NCI-H2029 treated with DMSO at 0.1 percent for 48 hours (cell line): ENCODE measurements around the gene MEIOSIN.

Experiments used
- DNase-seq: peaks from one replicate; lab custom pipeline; 2025; lab: John Stamatoyannopoulos, UW

Gene MEIOSIN

GRCh38 chr19:45765702-45766295 lies 32.6 kb downstream of the MEIOSIN start:
- no peak for DNase-seq

- no peak for DNase-seq
Observed at GRCh38 chr19:45766296-45766868, 33.1 kb downstream of the MEIOSIN start.

- DNase-seq, result no peak
Observed at GRCh38 chr19:45766869-45767346, 33.7 kb downstream of the MEIOSIN start.

- DNase-seq, result peak; percentile 9
Observed at GRCh38 chr19:45767410-45767880, 34.2 kb downstream of the MEIOSIN start.

GRCh38 chr19:45767881-45768654 lies 34.8 kb downstream of the MEIOSIN start:
- no peak for DNase-seq

- DNase-seq, result no peak
Observed at GRCh38 chr19:45768655-45768983, 35.4 kb downstream of the MEIOSIN start.

GRCh38 chr19:45768984-45769782 lies 35.9 kb downstream of the MEIOSIN start, which contains the start of gene SIX5:
SIX5 (minus strand) TSS chr19:45769252; CDS start chr19:45768844, 408 bp downstream.
- DNase-seq, result peak; percentile 80

GRCh38 chr19:45769821-45770191 lies 36.6 kb downstream of the MEIOSIN start:
- no peak for DNase-seq

GRCh38 chr19:45770192-45771101 lies 37.2 kb downstream of the MEIOSIN start:
- DNase-seq, result peak; percentile 95

- DNase-seq, result no peak
Observed at GRCh38 chr19:45771311-45771933, 38.2 kb downstream of the MEIOSIN start.

GRCh38 chr19:45772130-45772840 lies 39.0 kb downstream of the MEIOSIN start:
- DNase-seq, result no peak

- DNase-seq, result no peak
Observed at GRCh38 chr19:45772912-45773311, 39.7 kb downstream of the MEIOSIN start.

- no peak for DNase-seq
Observed at GRCh38 chr19:45773384-45773783, 40.1 kb downstream of the MEIOSIN start.

GRCh38 chr19:45774765-45775164 lies 41.5 kb downstream of the MEIOSIN start:
- DNase-seq, result no peak

GRCh38 chr19:45777395-45777961 lies 44.2 kb downstream of the MEIOSIN start:
- DNase-seq, result no peak

GRCh38 chr19:45778010-45778661 lies 44.9 kb downstream of the MEIOSIN start:
- DNase-seq, result no peak

GRCh38 chr19:45779231-45780145 lies 46.2 kb downstream of the MEIOSIN start:
- DNase-seq, result peak; percentile 91

GRCh38 chr19:45780146-45780447 lies 46.9 kb downstream of the MEIOSIN start:
- DNase-seq, result no peak
